ENCODE data around the gene CDCA7. TPM values are rescaled to one million over a fixed set of nuclear protein-coding genes. Genes with fewer than 3 reads are reported as not detected.

The CDCA7 gene
- total and polyA plus RNA-seq, 4 donors = 0.08 to 7.9 (median 0.17) TPM

DNA sequence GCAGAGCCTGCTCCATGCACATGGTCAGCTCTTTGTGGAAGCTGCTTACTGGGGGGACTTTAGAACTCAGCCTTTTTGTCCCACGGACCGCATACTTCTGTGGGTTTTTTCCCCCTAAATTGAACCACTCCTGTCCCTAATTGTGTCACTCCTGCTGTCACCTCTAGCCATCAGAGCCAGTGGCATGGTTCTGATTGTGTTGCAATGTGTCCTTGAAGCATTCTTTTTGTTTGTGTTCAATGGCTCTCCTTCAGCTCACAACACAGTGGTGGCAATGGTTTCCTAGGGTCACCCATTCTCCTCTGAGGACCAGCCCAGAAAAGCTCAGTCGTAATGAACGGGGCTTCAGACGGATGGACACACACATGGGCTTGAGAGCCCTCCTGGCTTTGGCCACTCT lies 35.4 kb downstream of the CDCA7 start:
- H3K27ac ChIP-seq (ENCODE audit: low read depth in 1 of 2, low read length in 2 of 2) = no peak overlapping the region
- no peaks in the 10 kb centered on the region for H3K4me1 ChIP-seq (ENCODE audit: control insufficient read depth in 4 of 4, insufficient read depth in 4 of 4, low read length in 3 of 4)
- H3K9ac ChIP-seq (ENCODE audit: low read depth in 1 of 2, low read length in 2 of 2) = no peak overlapping the region
- DNase-seq (ENCODE audit: low spot score) = no peak
- no peaks in the 10 kb centered on the region for H3K27me3 ChIP-seq (ENCODE audit: control insufficient read depth in 4 of 4, insufficient read depth in 4 of 4, low read length in 3 of 4)
- 90% methylated on average over 5 of the region's 5 CpGs for WGBS
- H3K36me3 ChIP-seq (ENCODE audit: control insufficient read depth in 4 of 4, insufficient read depth in 3 of 4, low read depth in 1 of 4, low read length in 3 of 4) = no peaks in the 10 kb centered on the region
- no peak overlapping the region for H3K4me3 ChIP-seq (ENCODE audit: low read depth in 1 of 3, low read length in 3 of 3)
- TF ChIP-seq HNF4A (conservative IDR thresholded peaks at IDR 0.05) (no peak), RXRA (IDR thresholded peaks at IDR 0.05) (no peak), FOXA2 (IDR thresholded peaks at IDR 0.05) (no peak), JUND (IDR thresholded peaks at IDR 0.05) (no peak), EGR1 (IDR thresholded peaks at IDR 0.05; ENCODE audit: low read depth in 2 of 2) (no peak), GABPA (IDR thresholded peaks at IDR 0.05 in 1 of 2, conservative IDR thresholded peaks at IDR 0.05 in 1 of 2) (no peak), SP1 (IDR thresholded peaks at IDR 0.05) (no peak), FOXA1 (IDR thresholded peaks at IDR 0.05) (no peak), NR2F2 (IDR thresholded peaks at IDR 0.05) (no peak), RAD21 (IDR thresholded peaks at IDR 0.05) (no peak)
- TF ChIP-seq, protein P1, sequence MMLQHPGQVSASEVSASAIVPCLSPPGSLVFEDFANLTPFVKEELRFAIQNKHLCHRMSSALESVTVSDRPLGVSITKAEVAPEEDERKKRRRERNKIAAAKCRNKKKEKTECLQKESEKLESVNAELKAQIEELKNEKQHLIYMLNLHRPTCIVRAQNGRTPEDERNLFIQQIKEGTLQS (IDR thresholded peaks at IDR 0.05) = no peak
- TF ChIP-seq, protein P2, sequence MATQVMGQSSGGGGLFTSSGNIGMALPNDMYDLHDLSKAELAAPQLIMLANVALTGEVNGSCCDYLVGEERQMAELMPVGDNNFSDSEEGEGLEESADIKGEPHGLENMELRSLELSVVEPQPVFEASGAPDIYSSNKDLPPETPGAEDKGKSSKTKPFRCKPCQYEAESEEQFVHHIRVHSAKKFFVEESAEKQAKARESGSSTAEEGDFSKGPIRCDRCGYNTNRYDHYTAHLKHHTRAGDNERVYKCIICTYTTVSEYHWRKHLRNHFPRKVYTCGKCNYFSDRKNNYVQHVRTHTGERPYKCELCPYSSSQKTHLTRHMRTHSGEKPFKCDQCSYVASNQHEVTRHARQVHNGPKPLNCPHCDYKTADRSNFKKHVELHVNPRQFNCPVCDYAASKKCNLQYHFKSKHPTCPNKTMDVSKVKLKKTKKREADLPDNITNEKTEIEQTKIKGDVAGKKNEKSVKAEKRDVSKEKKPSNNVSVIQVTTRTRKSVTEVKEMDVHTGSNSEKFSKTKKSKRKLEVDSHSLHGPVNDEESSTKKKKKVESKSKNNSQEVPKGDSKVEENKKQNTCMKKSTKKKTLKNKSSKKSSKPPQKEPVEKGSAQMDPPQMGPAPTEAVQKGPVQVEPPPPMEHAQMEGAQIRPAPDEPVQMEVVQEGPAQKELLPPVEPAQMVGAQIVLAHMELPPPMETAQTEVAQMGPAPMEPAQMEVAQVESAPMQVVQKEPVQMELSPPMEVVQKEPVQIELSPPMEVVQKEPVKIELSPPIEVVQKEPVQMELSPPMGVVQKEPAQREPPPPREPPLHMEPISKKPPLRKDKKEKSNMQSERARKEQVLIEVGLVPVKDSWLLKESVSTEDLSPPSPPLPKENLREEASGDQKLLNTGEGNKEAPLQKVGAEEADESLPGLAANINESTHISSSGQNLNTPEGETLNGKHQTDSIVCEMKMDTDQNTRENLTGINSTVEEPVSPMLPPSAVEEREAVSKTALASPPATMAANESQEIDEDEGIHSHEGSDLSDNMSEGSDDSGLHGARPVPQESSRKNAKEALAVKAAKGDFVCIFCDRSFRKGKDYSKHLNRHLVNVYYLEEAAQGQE (IDR thresholded peaks at IDR 0.05) = no peak
- TF ChIP-seq, protein P3, sequence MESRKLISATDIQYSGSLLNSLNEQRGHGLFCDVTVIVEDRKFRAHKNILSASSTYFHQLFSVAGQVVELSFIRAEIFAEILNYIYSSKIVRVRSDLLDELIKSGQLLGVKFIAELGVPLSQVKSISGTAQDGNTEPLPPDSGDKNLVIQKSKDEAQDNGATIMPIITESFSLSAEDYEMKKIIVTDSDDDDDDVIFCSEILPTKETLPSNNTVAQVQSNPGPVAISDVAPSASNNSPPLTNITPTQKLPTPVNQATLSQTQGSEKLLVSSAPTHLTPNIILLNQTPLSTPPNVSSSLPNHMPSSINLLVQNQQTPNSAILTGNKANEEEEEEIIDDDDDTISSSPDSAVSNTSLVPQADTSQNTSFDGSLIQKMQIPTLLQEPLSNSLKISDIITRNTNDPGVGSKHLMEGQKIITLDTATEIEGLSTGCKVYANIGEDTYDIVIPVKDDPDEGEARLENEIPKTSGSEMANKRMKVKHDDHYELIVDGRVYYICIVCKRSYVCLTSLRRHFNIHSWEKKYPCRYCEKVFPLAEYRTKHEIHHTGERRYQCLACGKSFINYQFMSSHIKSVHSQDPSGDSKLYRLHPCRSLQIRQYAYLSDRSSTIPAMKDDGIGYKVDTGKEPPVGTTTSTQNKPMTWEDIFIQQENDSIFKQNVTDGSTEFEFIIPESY (IDR thresholded peaks at IDR 0.05) = no peak
- TF ChIP-seq, protein P4, sequence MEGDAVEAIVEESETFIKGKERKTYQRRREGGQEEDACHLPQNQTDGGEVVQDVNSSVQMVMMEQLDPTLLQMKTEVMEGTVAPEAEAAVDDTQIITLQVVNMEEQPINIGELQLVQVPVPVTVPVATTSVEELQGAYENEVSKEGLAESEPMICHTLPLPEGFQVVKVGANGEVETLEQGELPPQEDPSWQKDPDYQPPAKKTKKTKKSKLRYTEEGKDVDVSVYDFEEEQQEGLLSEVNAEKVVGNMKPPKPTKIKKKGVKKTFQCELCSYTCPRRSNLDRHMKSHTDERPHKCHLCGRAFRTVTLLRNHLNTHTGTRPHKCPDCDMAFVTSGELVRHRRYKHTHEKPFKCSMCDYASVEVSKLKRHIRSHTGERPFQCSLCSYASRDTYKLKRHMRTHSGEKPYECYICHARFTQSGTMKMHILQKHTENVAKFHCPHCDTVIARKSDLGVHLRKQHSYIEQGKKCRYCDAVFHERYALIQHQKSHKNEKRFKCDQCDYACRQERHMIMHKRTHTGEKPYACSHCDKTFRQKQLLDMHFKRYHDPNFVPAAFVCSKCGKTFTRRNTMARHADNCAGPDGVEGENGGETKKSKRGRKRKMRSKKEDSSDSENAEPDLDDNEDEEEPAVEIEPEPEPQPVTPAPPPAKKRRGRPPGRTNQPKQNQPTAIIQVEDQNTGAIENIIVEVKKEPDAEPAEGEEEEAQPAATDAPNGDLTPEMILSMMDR (IDR thresholded peaks at IDR 0.05; ENCODE audit: low read depth, low read length, missing input control) = no peak
- TF ChIP-seq, protein P5, sequence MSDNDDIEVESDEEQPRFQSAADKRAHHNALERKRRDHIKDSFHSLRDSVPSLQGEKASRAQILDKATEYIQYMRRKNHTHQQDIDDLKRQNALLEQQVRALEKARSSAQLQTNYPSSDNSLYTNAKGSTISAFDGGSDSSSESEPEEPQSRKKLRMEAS (IDR thresholded peaks at IDR 0.05) = no peak
- H3K9me3 ChIP-seq (ENCODE audit: control insufficient read depth in 4 of 4, low read length in 3 of 4) = no peaks in the 10 kb centered on the region

DNA sequence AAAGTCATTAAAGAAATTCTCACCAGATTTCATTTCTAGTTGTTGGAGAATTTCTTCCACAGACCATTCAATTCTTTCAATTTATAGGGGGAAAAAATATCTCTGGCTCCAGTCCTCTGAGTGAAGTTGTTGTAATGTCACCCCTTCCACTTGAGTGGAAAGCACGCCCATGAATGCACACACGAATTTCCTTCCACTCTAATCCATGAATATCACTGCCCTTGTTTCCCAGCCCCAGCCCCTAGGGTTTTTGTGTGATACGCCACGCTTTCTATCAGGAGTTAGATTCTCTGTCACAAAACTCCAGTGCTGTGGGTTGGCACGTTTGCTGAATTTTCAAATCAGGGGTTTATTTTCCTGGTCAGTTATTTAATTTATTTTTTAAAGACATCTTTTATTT lies 38.1 kb downstream of the CDCA7 start:
- Histone ChIP-seq H3K27me3 (ENCODE audit: control insufficient read depth in 4 of 4, insufficient read depth in 4 of 4, low read length in 3 of 4) (peaks cover 0 to 7% (median 2%) of the 10 kb centered on the region in 4 donors), H3K4me3 (ENCODE audit: low read depth in 1 of 3, low read length in 3 of 3) (no peak overlapping the region), H3K9me3 (ENCODE audit: control insufficient read depth in 4 of 4, low read length in 3 of 4) (no peaks in the 10 kb centered on the region), H3K4me1 (ENCODE audit: control insufficient read depth in 4 of 4, insufficient read depth in 4 of 4, low read length in 3 of 4) (no peaks in the 10 kb centered on the region), H3K9ac (ENCODE audit: low read depth in 1 of 2, low read length in 2 of 2) (no peak overlapping the region), H3K27ac (ENCODE audit: low read depth in 1 of 2, low read length in 2 of 2) (no peak overlapping the region), H3K36me3 (ENCODE audit: control insufficient read depth in 4 of 4, insufficient read depth in 3 of 4, low read depth in 1 of 4, low read length in 3 of 4) (no peaks in the 10 kb centered on the region)
- TF ChIP-seq, protein P5 (IDR thresholded peaks at IDR 0.05) = no peak
- no peak for TF ChIP-seq TAF1 (conservative IDR thresholded peaks at IDR 0.05)
- TF ChIP-seq RAD21 (IDR thresholded peaks at IDR 0.05) = no peak
- WGBS = 91% methylated on average over 5 of the region's 5 CpGs
- DNase-seq (ENCODE audit: low spot score) = no peak
